SW 1271 (cell line): ENCODE results near the gene HRH3.

Experiments used
- DNase-seq, 2 experiments: peaks; one replicate each; lab custom pipeline; 2025; lab: John Stamatoyannopoulos, UW

The HRH3 gene

GRCh38 chr20:62174870-62175624, 45.0 kb downstream of the HRH3 start:
- no peak for DNase-seq

GRCh38 chr20:62174021-62174804, 45.9 kb downstream of the HRH3 start:
- DNase-seq: no peak

- no peak for DNase-seq
Observed at GRCh38 chr20:62172666-62173065, 47.4 kb downstream of the HRH3 start.

GRCh38 chr20:62171245-62171644, 48.8 kb downstream of the HRH3 start:
- DNase-seq: no peak

- no peak for DNase-seq
Observed at GRCh38 chr20:62170536-62170935, 49.5 kb downstream of the HRH3 start.

GRCh38 chr20:62168890-62169435, 51.1 kb downstream of the HRH3 start:
- DNase-seq: no peak

- DNase-seq: no peak
Observed at GRCh38 chr20:62168061-62168460, 52.0 kb downstream of the HRH3 start.

- DNase-seq: no peak
Observed at GRCh38 chr20:62167474-62167873, 52.6 kb downstream of the HRH3 start.

GRCh38 chr20:62165762-62166399, 54.2 kb downstream of the HRH3 start:
- no peak for DNase-seq
